Tibial artery (tissue), 4 donors: Measurements from ENCODE around the gene PSD2.

Experiments used
- DNase-seq, 2 donors: peaks; one replicate each; pipeline ENCODE4 v3.0.0-alpha.2; 2019
- H3K27ac ChIP-seq, 2 donors: fragments of 200-600 bp; sonication (generic) in 1 of 2; 1 replicate in 1 of 2; 2 replicates in 1 of 2; pipeline ENCODE4 v1.5.1; 2018 to 2019; ENCODE audit warnings: mild to moderate bottlenecking in 1 of 2
- H3K27me3 ChIP-seq, 2 donors: fragments of 200-600 bp; sonication (generic) in 1 of 2; one replicate each; pipeline versions ENCODE4 v1.5.1 to v1.6.0; 2016 to 2019
- H3K36me3 ChIP-seq, 3 donors: fragments of 200-600 bp; sonication (generic) in 2 of 3; one replicate each; pipeline ENCODE4 v1.5.1; 2016 to 2019; ENCODE audit warnings: mild to moderate bottlenecking in 2 of 3
- H3K4me1 ChIP-seq, 4 donors: fragments of 200-600 bp; sonication (generic) in 2 of 4; 1 replicate in 3 of 4; 2 replicates in 1 of 4; pipeline ENCODE4 v1.5.1; 2016 to 2019
- H3K4me3 ChIP-seq, 2 donors: fragments of 200-600 bp; sonication (generic) in 1 of 2; 1 replicate in 1 of 2; 2 replicates in 1 of 2; pipeline ENCODE4 v1.5.1; 2018 to 2019; ENCODE audit warnings: mild to moderate bottlenecking in 2 of 2
- H3K9me3 ChIP-seq, 3 donors: fragments of 200-600 bp; sonication (generic) in 1 of 3; one replicate each; pipeline ENCODE4 v1.5.1; 2016 to 2019
- CTCF ChIP-seq, 2 experiments: fragments of 200-600 bp in 1 of 2; fragments of 450-650 bp in 1 of 2; IDR thresholded peaks; one replicate each; pipeline ENCODE4 v1.5.1; 2017 to 2019; ENCODE audit warnings: antibody characterized with exemption in 2 of 2, mild to moderate bottlenecking in 1 of 2, moderate library complexity in 1 of 2
- intact Hi-C: fragments of 100-400 bp; cut with DNase I; formaldehyde crosslinking; loops from one replicate; pipeline ENCODE4 v1.15.0; 2023; ENCODE audit warnings: low total_unique reads

PSD2 gene

GRCh38 chr5:139872851-139873794 is 77.5 kb downstream of the PSD2 start:
- no peak overlapping the region for H3K4me3 ChIP-seq
- peaks cover 0 to 17% (median 4%) of the 10 kb centered on the region in 3 donors for H3K36me3 ChIP-seq
- no peak overlapping the region for H3K27ac ChIP-seq
- peaks cover 0 to 14% (median 3%) of the 10 kb centered on the region in 4 donors for H3K4me1 ChIP-seq
- TF ChIP-seq CTCF (IDR thresholded peaks at IDR 0.05), result no peak
- intact Hi-C loops, result no loop called here
- no peaks in the 10 kb centered on the region for H3K27me3 ChIP-seq
- no peak for DNase-seq
- peaks cover 0 to 5% (median 0%) of the 10 kb centered on the region in 3 donors for H3K9me3 ChIP-seq

- H3K4me1 ChIP-seq, result peaks cover 0 to 7% (median 3%) of the 10 kb centered on the region in 4 donors
Measured at GRCh38 chr5:139875957-139876356, 80.3 kb downstream of the PSD2 start.

GRCh38 chr5:139877129-139877597 is 81.6 kb downstream of the PSD2 start:
- H3K27me3 ChIP-seq, result no peaks in the 10 kb centered on the region
- no peak overlapping the region for H3K27ac ChIP-seq
- peaks cover 0 to 5% (median 0%) of the 10 kb centered on the region in 3 donors for H3K9me3 ChIP-seq
- H3K4me1 ChIP-seq, result peaks cover 0 to 8% (median 4%) of the 10 kb centered on the region in 4 donors
- H3K4me3 ChIP-seq, result no peak overlapping the region
- H3K36me3 ChIP-seq, result peaks cover 0 to 17% (median 4%) of the 10 kb centered on the region in 3 donors
- TF ChIP-seq CTCF (IDR thresholded peaks at IDR 0.05), result no peak
- no peak for DNase-seq
- intact Hi-C loops, result no loop called here

More at GRCh38 chr5:139875957-139876356, 80.3 kb downstream of the PSD2 start:
- Histone ChIP-seq H3K36me3 (peaks cover 0 to 17% (median 4%) of the 10 kb centered on the region in 3 donors), H3K4me3 (no peak overlapping the region), H3K9me3 (peaks cover 0 to 5% (median 0%) of the 10 kb centered on the region in 3 donors), H3K27ac (no peak overlapping the region), H3K27me3 (no peaks in the 10 kb centered on the region)
- intact Hi-C loops, result no loop called here
- no peak for TF ChIP-seq CTCF (IDR thresholded peaks at IDR 0.05)
- DNase-seq, result no peak

- H3K27ac ChIP-seq, result no peak overlapping the region
- no peak for DNase-seq
- H3K36me3 ChIP-seq, result peaks cover 0 to 17% (median 4%) of the 10 kb centered on the region in 3 donors
- H3K27me3 ChIP-seq, result no peaks in the 10 kb centered on the region
- H3K4me1 ChIP-seq, result peaks cover 0 to 8% (median 4%) of the 10 kb centered on the region in 4 donors
- TF ChIP-seq CTCF (IDR thresholded peaks at IDR 0.05), result no peak
- H3K9me3 ChIP-seq, result peaks cover 0 to 5% (median 0%) of the 10 kb centered on the region in 3 donors
- no peak overlapping the region for H3K4me3 ChIP-seq
- intact Hi-C loops, result no loop called here
Measured at GRCh38 chr5:139878093-139878492, 82.5 kb downstream of the PSD2 start.

- no peak overlapping the region for H3K27ac ChIP-seq
- intact Hi-C loops, result no loop called here
- DNase-seq, result no peak
Measured at GRCh38 chr5:139880416-139881142, 85.0 kb downstream of the PSD2 start.

More at GRCh38 chr5:139880416-139881142, 85.0 kb downstream of the PSD2 start:
- no peak for TF ChIP-seq CTCF (IDR thresholded peaks at IDR 0.05)
- H3K4me1 ChIP-seq, result peaks cover 0 to 8% (median 4%) of the 10 kb centered on the region in 4 donors
- peaks cover 0 to 28% (median 4%) of the 10 kb centered on the region in 3 donors for H3K36me3 ChIP-seq
- H3K9me3 ChIP-seq, result peaks cover 0 to 5% (median 0%) of the 10 kb centered on the region in 3 donors
- no peaks in the 10 kb centered on the region for H3K27me3 ChIP-seq
- H3K4me3 ChIP-seq, result no peak overlapping the region
